ENCODE measurements around the gene ARHGAP26.

The ARHGAP26 gene

GRCh38 chr5:143265995-143266394, 495.8 kb downstream of the ARHGAP26 start:
- DNase-seq (ENCODE audit: low read depth, low spot score): no peak

- DNase-seq (ENCODE audit: low read depth, low spot score): no peak
Observed at GRCh38 chr5:143267186-143267585, 497.0 kb downstream of the ARHGAP26 start.

GRCh38 chr5:143268388-143268787, 498.2 kb downstream of the ARHGAP26 start:
- DNase-seq (ENCODE audit: low read depth, low spot score): no peak

GRCh38 chr5:143271431-143271830, 501.3 kb downstream of the ARHGAP26 start:
- no peak for DNase-seq (ENCODE audit: low read depth, low spot score)

GRCh38 chr5:143274952-143275351, 504.8 kb downstream of the ARHGAP26 start:
- DNase-seq (ENCODE audit: low read depth, low spot score): no peak

GRCh38 chr5:143275512-143276363, 505.6 kb downstream of the ARHGAP26 start:
- DNase-seq (ENCODE audit: low read depth, low spot score): no peak

- DNase-seq (ENCODE audit: low read depth, low spot score): no peak
Observed at GRCh38 chr5:143277536-143277935, 507.4 kb downstream of the ARHGAP26 start.

Data from iPS DF 19.7 (cell line).